Keratinocyte (primary cell): Measurements from ENCODE around the gene JPH2. TPM values are rescaled to one million over a fixed set of nuclear protein-coding genes. Genes with fewer than 3 reads are reported as not detected.

Experiments
- DNase-seq: peaks from one replicate; pipeline ENCODE4 v3.0.0-alpha.2; 2011; ENCODE audit warnings: low read depth, missing footprints, low spot score
- FAIRE-seq: peaks from 2 replicates; lab custom pipeline; 2011; peaks lifted over from hg19 to GRCh38; lab: Jason Lieb, UNC
- H2AFZ ChIP-seq: 2 replicates; pipeline ENCODE4 v1.6.0; 2012; ENCODE audit warnings: low read length, control low read depth, inconsistent platforms; ENCODE audit not compliant: control insufficient read depth
- H3K27ac ChIP-seq: 2 replicates; pipeline ENCODE4 v1.5.1; 2011; ENCODE audit warnings: low read length; ENCODE audit not compliant: control insufficient read depth, insufficient read depth
- H3K27me3 ChIP-seq: 3 replicates; pipeline ENCODE4 v1.6.0; 2011; ENCODE audit warnings: low read length; ENCODE audit not compliant: control insufficient read depth, insufficient read depth; ENCODE audit errors: extremely low read depth
- H3K36me3 ChIP-seq, 2 experiments: 2 replicates in 1 of 2; 3 replicates in 1 of 2; pipeline ENCODE4 v1.5.1; 2011; ENCODE audit warnings: low read length in 2 of 2, mild to moderate bottlenecking in 1 of 2; ENCODE audit not compliant: control insufficient read depth in 2 of 2, insufficient read depth in 2 of 2; ENCODE audit errors: extremely low read depth in 1 of 2
- H3K4me1 ChIP-seq: 3 replicates; pipeline ENCODE4 v1.5.1; 2011; ENCODE audit warnings: low read length; ENCODE audit not compliant: control insufficient read depth, insufficient read depth; ENCODE audit errors: extremely low read depth
- H3K4me2 ChIP-seq: 3 replicates; pipeline ENCODE4 v1.6.0; 2011; ENCODE audit warnings: low read depth, low read length; ENCODE audit not compliant: control insufficient read depth, insufficient read depth; ENCODE audit errors: extremely low read depth
- H3K4me3 ChIP-seq, 3 experiments: fragments of 200-600 bp in 1 of 3; sonication (generic) in 1 of 3; 2 replicates in 2 of 3; 3 replicates in 1 of 3; pipeline ENCODE4 v1.5.1; 2011 to 2016; ENCODE audit warnings: low read length in 3 of 3, mild to moderate bottlenecking in 3 of 3, control low read depth in 2 of 3, inconsistent platforms in 1 of 3, low read depth in 1 of 3, mixed read lengths in 1 of 3, mixed run types in 1 of 3, moderate library complexity in 1 of 3; ENCODE audit not compliant: control insufficient read depth in 2 of 3, insufficient read depth in 2 of 3; ENCODE audit errors: extremely low read depth in 1 of 3
- H3K79me2 ChIP-seq: 2 replicates; pipeline ENCODE4 v1.6.0; 2012; ENCODE audit warnings: low read length; ENCODE audit not compliant: control insufficient read depth, insufficient read depth
- H3K9ac ChIP-seq: 3 replicates; pipeline ENCODE4 v1.6.0; 2011; ENCODE audit warnings: low read length; ENCODE audit not compliant: control insufficient read depth, insufficient read depth; ENCODE audit errors: extremely low read depth
- H3K9me1 ChIP-seq: 3 replicates; pipeline ENCODE4 v1.6.0; 2011; ENCODE audit warnings: low read length; ENCODE audit not compliant: control insufficient read depth, insufficient read depth; ENCODE audit errors: extremely low read depth
- H3K9me3 ChIP-seq: 2 replicates; pipeline ENCODE4 v1.5.1; 2012; ENCODE audit warnings: low read depth, low read length; ENCODE audit not compliant: control insufficient read depth
- H4K20me1 ChIP-seq: 3 replicates; pipeline ENCODE4 v1.6.0; 2011; ENCODE audit warnings: low read length; ENCODE audit not compliant: control insufficient read depth, insufficient read depth; ENCODE audit errors: extremely low read depth
- EZH2 ChIP-seq: IDR thresholded peaks from one replicate; pipeline ENCODE4 v1.6.1; 2012; ENCODE audit warnings: inconsistent platforms, mild to moderate bottlenecking, low read length, moderate library complexity
- dilution Hi-C: fragments of 300-500 bp; cut with MboI; formaldehyde crosslinking; loops from one replicate; pipeline ENCODE4 v1.7.0; 2020; ENCODE audit warnings: low sequenced_read_pairs; ENCODE audit not compliant: extremely low pct_ligation_motif_present
- polyA plus RNA-seq, 5 experiments: library from polyadenylated mRNA; depleted of rRNA in 3 of 5; stranded (reverse) in 3 of 5; stranded (forward) in 1 of 5; unstranded in 1 of 5; fragments of >200 nt; gene quantifications; 1 replicate in 1 of 5; 2 replicates in 3 of 5; 3 replicates in 1 of 5; pipeline versions ENCODE4 v1.2.1 to v1.2.3, GENCODE V29; 2011 to 2012; ENCODE audit warnings: missing spikeins in 2 of 5, low read depth in 1 of 5, low replicate concordance in 1 of 5
- TF ChIP-seq, protein P1 (sequence below), 3 experiments: IDR thresholded peaks in 1 of 3; conservative IDR thresholded peaks in 1 of 3; optimal IDR thresholded peaks in 1 of 3; 2 replicates in 2 of 3; 3 replicates in 1 of 3; pipeline versions ENCODE3 to v1.5.1; 2011; ENCODE audit warnings: low read length in 3 of 3, mild to moderate bottlenecking in 3 of 3, moderate library complexity in 2 of 3, control low read depth in 1 of 3, inconsistent platforms in 1 of 3; ENCODE audit not compliant: insufficient read depth in 2 of 3; ENCODE audit errors: extremely low read depth in 1 of 3

The JPH2 gene
- polyA plus RNA-seq, 1 donor (not counting 4 experiments of a cell fraction or from before 2014, with no cell fraction given): 2.5 TPM

DNA sequence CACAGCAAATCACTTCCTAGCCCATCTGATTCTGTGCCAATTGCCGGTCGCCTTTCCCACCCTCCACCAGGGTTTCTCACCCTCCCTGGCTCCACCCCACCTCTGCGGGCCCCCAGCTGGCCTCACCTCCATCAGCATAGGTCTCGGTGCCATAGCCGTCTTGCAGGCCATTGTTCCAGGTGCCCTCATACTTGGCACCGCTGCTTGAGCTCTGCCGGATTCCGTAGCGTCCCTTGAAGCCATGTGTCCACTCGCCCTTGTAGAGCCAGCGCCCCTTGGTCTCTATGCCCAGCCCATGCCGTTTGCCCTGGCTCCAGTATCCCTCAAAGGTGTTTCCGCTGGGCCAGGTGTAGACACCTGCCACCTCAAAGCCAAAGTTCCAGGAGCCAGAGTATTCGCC lies 787 bp downstream of the JPH2 start:
- Histone ChIP-seq H2AFZ (no peak overlapping the region), H4K20me1 (no peaks in the 10 kb centered on the region), H3K27me3 (no peaks in the 10 kb centered on the region), H3K36me3 (no peaks in the 10 kb centered on the region), H3K4me1 (peaks cover 61% of the 10 kb centered on the region), H3K9ac (peak overlapping the region; percentile 86), H3K27ac (no peak overlapping the region), H3K4me3 (peak overlapping the region; percentile 47 to 63 (median 60)), H3K9me3 (no peaks in the 10 kb centered on the region), H3K9me1 (no peaks in the 10 kb centered on the region), H3K79me2 (peaks cover 18% of the 10 kb centered on the region), H3K4me2 (peak overlapping the region; percentile 95)
- no peak for DNase-seq
- TF ChIP-seq, protein P1, sequence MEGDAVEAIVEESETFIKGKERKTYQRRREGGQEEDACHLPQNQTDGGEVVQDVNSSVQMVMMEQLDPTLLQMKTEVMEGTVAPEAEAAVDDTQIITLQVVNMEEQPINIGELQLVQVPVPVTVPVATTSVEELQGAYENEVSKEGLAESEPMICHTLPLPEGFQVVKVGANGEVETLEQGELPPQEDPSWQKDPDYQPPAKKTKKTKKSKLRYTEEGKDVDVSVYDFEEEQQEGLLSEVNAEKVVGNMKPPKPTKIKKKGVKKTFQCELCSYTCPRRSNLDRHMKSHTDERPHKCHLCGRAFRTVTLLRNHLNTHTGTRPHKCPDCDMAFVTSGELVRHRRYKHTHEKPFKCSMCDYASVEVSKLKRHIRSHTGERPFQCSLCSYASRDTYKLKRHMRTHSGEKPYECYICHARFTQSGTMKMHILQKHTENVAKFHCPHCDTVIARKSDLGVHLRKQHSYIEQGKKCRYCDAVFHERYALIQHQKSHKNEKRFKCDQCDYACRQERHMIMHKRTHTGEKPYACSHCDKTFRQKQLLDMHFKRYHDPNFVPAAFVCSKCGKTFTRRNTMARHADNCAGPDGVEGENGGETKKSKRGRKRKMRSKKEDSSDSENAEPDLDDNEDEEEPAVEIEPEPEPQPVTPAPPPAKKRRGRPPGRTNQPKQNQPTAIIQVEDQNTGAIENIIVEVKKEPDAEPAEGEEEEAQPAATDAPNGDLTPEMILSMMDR (optimal IDR thresholded peaks at IDR 0.05 in 1 of 3, IDR thresholded peaks at IDR 0.05 in 1 of 3, conservative IDR thresholded peaks at IDR 0.05 in 1 of 3; ENCODE audit: extremely low read depth in 1 of 3, insufficient read depth in 2 of 3, low read length in 3 of 3): no peak
- TF ChIP-seq EZH2: no peak
- no peak for FAIRE-seq
- dilution Hi-C loops: no loop called here

DNA sequence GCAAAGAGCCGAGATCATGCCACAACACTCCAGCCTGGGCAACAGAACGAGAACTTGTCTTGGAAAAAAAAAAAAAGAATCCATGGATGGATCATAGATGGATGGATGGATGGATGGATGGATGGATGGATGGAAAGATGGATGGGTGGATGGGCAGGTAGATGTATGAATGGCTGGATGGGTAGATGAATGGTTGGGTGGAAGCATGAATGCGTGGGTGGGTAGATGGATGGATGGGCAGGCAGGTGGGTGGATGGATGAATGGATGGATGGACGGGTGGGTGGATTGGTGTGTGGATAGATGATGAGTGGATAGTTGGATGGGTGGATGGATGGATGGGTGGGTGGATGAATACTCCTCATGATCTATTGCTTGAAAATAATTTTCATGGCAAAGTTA lies 1.4 kb downstream of the JPH2 start:
- Histone ChIP-seq H3K27me3 (no peaks in the 10 kb centered on the region), H3K4me1 (peaks cover 67% of the 10 kb centered on the region), H3K4me2 (peak overlapping the region; percentile 95), H3K9me3 (no peaks in the 10 kb centered on the region), H3K9ac (no peak overlapping the region), H3K4me3 (peak overlapping the region in 1 of 3 experiments; percentile 47), H3K9me1 (no peaks in the 10 kb centered on the region), H3K36me3 (no peaks in the 10 kb centered on the region), H3K27ac (no peak overlapping the region), H2AFZ (no peak overlapping the region), H4K20me1 (no peaks in the 10 kb centered on the region), H3K79me2 (peaks cover 18% of the 10 kb centered on the region)
- DNase-seq (no peak), FAIRE-seq (no peak)
- TF ChIP-seq, protein P1 (optimal IDR thresholded peaks at IDR 0.05 in 1 of 3, IDR thresholded peaks at IDR 0.05 in 1 of 3, conservative IDR thresholded peaks at IDR 0.05 in 1 of 3; ENCODE audit: extremely low read depth in 1 of 3, insufficient read depth in 2 of 3, low read length in 3 of 3): no peak
- no peak for TF ChIP-seq EZH2
- dilution Hi-C loops: no loop called here
